ENCODE measurements around the gene RIMBP2. TPM values are rescaled to one million over a fixed set of nuclear protein-coding genes. Genes with fewer than 3 reads are reported as not detected.

RIMBP2 gene
- total RNA-seq, 1 experiment from 2014 or later: 0.97 TPM

GRCh38 chr12:130683811-130684210 is 32.3 kb downstream of the RIMBP2 start:
- DNase-seq (ENCODE audit: low spot score): no peak

GRCh38 chr12:130683080-130683479 is 33.0 kb downstream of the RIMBP2 start:
- DNase-seq (ENCODE audit: low spot score): no peak

GRCh38 chr12:130680451-130680990 is 35.6 kb downstream of the RIMBP2 start:
- no peak for DNase-seq (ENCODE audit: low spot score)

- no peak for DNase-seq (ENCODE audit: low spot score)
Observed at GRCh38 chr12:130677957-130678558, 38.0 kb downstream of the RIMBP2 start.

GRCh38 chr12:130675791-130676190 is 40.3 kb downstream of the RIMBP2 start:
- DNase-seq (ENCODE audit: low spot score): no peak

- no peak for DNase-seq (ENCODE audit: low spot score)
Observed at GRCh38 chr12:130675121-130675520, 41.0 kb downstream of the RIMBP2 start.

GRCh38 chr12:130674676-130675075 is 41.4 kb downstream of the RIMBP2 start:
- DNase-seq (ENCODE audit: low spot score): no peak

GRCh38 chr12:130673036-130673705 is 42.9 kb downstream of the RIMBP2 start:
- no peak for DNase-seq (ENCODE audit: low spot score)

GRCh38 chr12:130672089-130672820 is 43.8 kb downstream of the RIMBP2 start:
- no peak for DNase-seq (ENCODE audit: low spot score)

- no peak for DNase-seq (ENCODE audit: low spot score)
Observed at GRCh38 chr12:130671556-130671955, 44.5 kb downstream of the RIMBP2 start.

- DNase-seq (ENCODE audit: low spot score): no peak
Observed at GRCh38 chr12:130669797-130670196, 46.3 kb downstream of the RIMBP2 start.

GRCh38 chr12:130669205-130669557 is 46.9 kb downstream of the RIMBP2 start:
- no peak for DNase-seq (ENCODE audit: low spot score)

GRCh38 chr12:130668286-130669204 is 47.6 kb downstream of the RIMBP2 start:
- DNase-seq (ENCODE audit: low spot score): no peak

- DNase-seq (ENCODE audit: low spot score): no peak
Observed at GRCh38 chr12:130667421-130667960, 48.6 kb downstream of the RIMBP2 start.

GRCh38 chr12:130666645-130667044 is 49.5 kb downstream of the RIMBP2 start:
- no peak for DNase-seq (ENCODE audit: low spot score)

- DNase-seq (ENCODE audit: low spot score): no peak
Observed at GRCh38 chr12:130665753-130666152, 50.3 kb downstream of the RIMBP2 start.

- no peak for DNase-seq (ENCODE audit: low spot score)
Observed at GRCh38 chr12:130664772-130665171, 51.3 kb downstream of the RIMBP2 start.

- no peak for DNase-seq (ENCODE audit: low spot score)
Observed at GRCh38 chr12:130664252-130664651, 51.8 kb downstream of the RIMBP2 start.

GRCh38 chr12:130663514-130663913 is 52.6 kb downstream of the RIMBP2 start:
- DNase-seq (ENCODE audit: low spot score): no peak

- DNase-seq (ENCODE audit: low spot score): no peak
Observed at GRCh38 chr12:130661486-130662255, 54.4 kb downstream of the RIMBP2 start.
